ENCODE data around the gene PORCN.

GRCh38 chrX:48460606-48461005 lies 48.2 kb upstream of the PORCN start:
- TF ChIP-seq, protein P1, sequence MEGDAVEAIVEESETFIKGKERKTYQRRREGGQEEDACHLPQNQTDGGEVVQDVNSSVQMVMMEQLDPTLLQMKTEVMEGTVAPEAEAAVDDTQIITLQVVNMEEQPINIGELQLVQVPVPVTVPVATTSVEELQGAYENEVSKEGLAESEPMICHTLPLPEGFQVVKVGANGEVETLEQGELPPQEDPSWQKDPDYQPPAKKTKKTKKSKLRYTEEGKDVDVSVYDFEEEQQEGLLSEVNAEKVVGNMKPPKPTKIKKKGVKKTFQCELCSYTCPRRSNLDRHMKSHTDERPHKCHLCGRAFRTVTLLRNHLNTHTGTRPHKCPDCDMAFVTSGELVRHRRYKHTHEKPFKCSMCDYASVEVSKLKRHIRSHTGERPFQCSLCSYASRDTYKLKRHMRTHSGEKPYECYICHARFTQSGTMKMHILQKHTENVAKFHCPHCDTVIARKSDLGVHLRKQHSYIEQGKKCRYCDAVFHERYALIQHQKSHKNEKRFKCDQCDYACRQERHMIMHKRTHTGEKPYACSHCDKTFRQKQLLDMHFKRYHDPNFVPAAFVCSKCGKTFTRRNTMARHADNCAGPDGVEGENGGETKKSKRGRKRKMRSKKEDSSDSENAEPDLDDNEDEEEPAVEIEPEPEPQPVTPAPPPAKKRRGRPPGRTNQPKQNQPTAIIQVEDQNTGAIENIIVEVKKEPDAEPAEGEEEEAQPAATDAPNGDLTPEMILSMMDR (conservative IDR thresholded peaks at IDR 0.05 in 1 of 2, IDR thresholded peaks at IDR 0.05 in 1 of 2; ENCODE audit: extremely low read depth in 1 of 2, insufficient read depth in 1 of 2, low read depth in 1 of 2, low read length in 2 of 2), result no peak
- no peak for TF ChIP-seq EZH2 (IDR thresholded peaks at IDR 0.05; ENCODE audit: borderline replicate concordance, low read length)

Data from mammary epithelial cell (primary cell).